GM12878 (cell line): Measurements from ENCODE around the gene SMAD4. TPM values are rescaled to one million over a fixed set of nuclear protein-coding genes. Genes with fewer than 3 reads are reported as not detected.

Experiments
- ATAC-seq: fragments of 200-7000 bp; cut with Tn5 transposase; 3 replicates; pipeline ENCODE4 v1.9.1; 2020; ENCODE audit warnings: mild to moderate bottlenecking, moderate library complexity
- BruUV-seq: library from RNA; stranded (reverse); fragments of 400-500 nt; replicated peaks from 2 replicates; lab custom pipeline; 2021; lab: Mats Ljungman, UMichigan
- CTCF ChIA-PET: fragments of 300-600 bp; sonication (Branson Sonifier 250); formaldehyde crosslinking; extraction: SDS; loops from one replicate; lab custom pipeline; 2021; ENCODE audit warnings: inconsistent platforms; lab: Yijun Ruan, JAX
- POLR2A ChIA-PET: fragments of 350-600 bp; formaldehyde crosslinking; extraction: SDS; loops from one replicate; lab custom pipeline; 2021; ENCODE audit warnings: inconsistent platforms; lab: Charles Lee
- RAD21 ChIA-PET: fragments of 300-600 bp; sonication (Branson Sonifier 250); formaldehyde crosslinking; loops from one replicate; lab custom pipeline; 2023; ENCODE audit warnings: antibody characterized with exemption; ENCODE audit not compliant: unreplicated experiment; lab: Charles Lee
- SMC1A ChIA-PET: fragments of 300-600 bp; sonication (Branson Sonifier 250); formaldehyde crosslinking; loops from one replicate; lab custom pipeline; 2023; ENCODE audit not compliant: unreplicated experiment, uncharacterized antibody; lab: Charles Lee
- DNase-seq: peaks from one replicate; pipeline ENCODE4 v3.0.0-alpha.2; 2011; ENCODE audit warnings: low read depth, low spot score
- FAIRE-seq: peaks from 3 replicates; lab custom pipeline; 2011; peaks lifted over from hg19 to GRCh38; lab: Jason Lieb, UNC
- H2AFZ ChIP-seq: 2 replicates; pipeline ENCODE4 v1.6.0; 2011; ENCODE audit warnings: low read depth, low read length, control low read depth; ENCODE audit not compliant: control insufficient read depth
- H3K27ac ChIP-seq: 2 replicates; pipeline ENCODE4 v1.5.1; 2011; ENCODE audit warnings: control low read depth; ENCODE audit not compliant: control insufficient read depth, insufficient read depth
- H3K27me3 ChIP-seq, 2 experiments: replicated peaks in 1 of 2; 2 replicates each; pipeline versions ENCODE4 v1.6.0 to v1.6.1; 2011; ENCODE audit warnings: low read length in 1 of 2; ENCODE audit not compliant: control insufficient read depth in 2 of 2, insufficient read depth in 2 of 2
- H3K36me3 ChIP-seq, 2 experiments: 2 replicates each; pipeline ENCODE4 v1.5.1; 2011; ENCODE audit warnings: low read length in 1 of 2; ENCODE audit not compliant: control insufficient read depth in 2 of 2, insufficient read depth in 2 of 2
- H3K4me1 ChIP-seq: 2 replicates; pipeline ENCODE4 v1.6.1; 2011; ENCODE audit warnings: mild to moderate bottlenecking, low read length, moderate library complexity, mixed read lengths; ENCODE audit not compliant: control insufficient read depth, insufficient read depth
- H3K4me2 ChIP-seq: 2 replicates; pipeline ENCODE4 v1.6.0; 2011; ENCODE audit warnings: control low read depth; ENCODE audit not compliant: control insufficient read depth, insufficient read depth
- H3K4me3 ChIP-seq: fragments of 200-600 bp; sonication (generic); 2 replicates; pipeline ENCODE4 v1.5.1; 2016
- H3K79me2 ChIP-seq: 2 replicates; pipeline ENCODE4 v1.6.0; 2011; ENCODE audit warnings: low read length; ENCODE audit not compliant: control insufficient read depth, insufficient read depth
- H3K9ac ChIP-seq: 2 replicates; pipeline ENCODE4 v1.8.0; 2011; ENCODE audit warnings: low read length, control low read depth, mixed read lengths; ENCODE audit not compliant: control insufficient read depth, insufficient read depth
- H3K9me3 ChIP-seq: replicated peaks from 3 replicates; pipeline ENCODE4 v1.5.1; 2011; ENCODE audit warnings: mild to moderate bottlenecking, low read length; ENCODE audit not compliant: control insufficient read depth, insufficient read depth
- H4K20me1 ChIP-seq: 2 replicates; pipeline ENCODE4 v1.6.0; 2011; ENCODE audit not compliant: control insufficient read depth, insufficient read depth
- BCL3 ChIP-seq: IDR thresholded peaks from 2 replicates; pipeline ENCODE4 v1.6.1; 2011; ENCODE audit warnings: borderline replicate concordance, low read depth, mild to moderate bottlenecking, moderate library complexity, low read length; ENCODE audit not compliant: insufficient read depth, poor library complexity, severe bottlenecking
- CREB1 ChIP-seq: IDR thresholded peaks from 2 replicates; pipeline ENCODE4 v1.6.1; 2012; ENCODE audit warnings: low read depth, mild to moderate bottlenecking, inconsistent platforms
- CREM ChIP-seq: IDR thresholded peaks from 2 replicates; pipeline ENCODE4 v1.6.1; 2014; ENCODE audit warnings: antibody characterized with exemption, low read depth
- CTCF ChIP-seq, 3 experiments: IDR thresholded peaks in 2 of 3; conservative IDR thresholded peaks in 1 of 3; 2 replicates each; pipeline ENCODE4 v1.5.1; 2011; ENCODE audit warnings: low read depth in 3 of 3, low read length in 3 of 3, mild to moderate bottlenecking in 3 of 3, control low read depth in 2 of 3, moderate library complexity in 2 of 3, inconsistent platforms in 1 of 3, mixed read lengths in 1 of 3; ENCODE audit not compliant: control insufficient read depth in 2 of 3, insufficient read depth in 1 of 3; ENCODE audit errors: extremely low read depth in 1 of 3
- EED ChIP-seq: sonication (generic); IDR thresholded peaks from 2 replicates; pipeline ENCODE4 v1.6.1; 2016; ENCODE audit warnings: antibody characterized with exemption, low read depth
- HDGF ChIP-seq: fragments of 450-650 bp; IDR thresholded peaks from 2 replicates; pipeline ENCODE4 v1.6.1; 2016; ENCODE audit warnings: antibody characterized with exemption
- IKZF2 ChIP-seq, 2 experiments: fragments of 450-650 bp; IDR thresholded peaks; 2 replicates each; pipeline ENCODE4 v1.6.1; 2017; ENCODE audit warnings: mild to moderate bottlenecking in 2 of 2, moderate library complexity in 2 of 2
- PBX3 ChIP-seq: IDR thresholded peaks from 2 replicates; pipeline ENCODE4 v1.6.1; 2011; ENCODE audit warnings: mild to moderate bottlenecking, low read depth, low read length, moderate library complexity; ENCODE audit not compliant: insufficient replicate concordance
- POLR2A ChIP-seq: IDR thresholded peaks from 2 replicates; pipeline ENCODE4 v1.6.1; 2011; ENCODE audit warnings: low read depth, mild to moderate bottlenecking, low read length
- POU2F2 ChIP-seq: IDR thresholded peaks from 3 replicates; pipeline ENCODE4 v1.6.1; 2011; ENCODE audit warnings: low read depth, mild to moderate bottlenecking, low read length, borderline replicate concordance
- RAD21 ChIP-seq: IDR thresholded peaks from 2 replicates; pipeline ENCODE4 v1.6.1; 2011; ENCODE audit warnings: mild to moderate bottlenecking, low read depth, low read length, moderate library complexity; ENCODE audit not compliant: insufficient read depth
- RELB ChIP-seq: fragments of 450-650 bp; IDR thresholded peaks from 2 replicates; pipeline ENCODE4 v1.6.1; 2017; ENCODE audit warnings: low read depth, mild to moderate bottlenecking, moderate library complexity
- SMC3 ChIP-seq: IDR thresholded peaks from 2 replicates; pipeline ENCODE4 v1.6.1; 2011; ENCODE audit warnings: low read length, improper control_type of control experiment, borderline replicate concordance
- ZNF622 ChIP-seq: fragments of 450-650 bp; IDR thresholded peaks from 2 replicates; pipeline ENCODE4 v1.6.1; 2017; ENCODE audit warnings: mild to moderate bottlenecking, inconsistent platforms
- WGBS: methylation state at CpG from one replicate; pipeline ENCODE4 v1.1.6; 2016; ENCODE audit warnings: low lambda C conversion rate; ENCODE audit not compliant: insufficient replicate concordance, insufficient coverage; ENCODE audit errors: missing lambda C conversion rate; 5-methylcytosine and 5-hydroxymethylcytosine counted together
- in situ Hi-C: fragments of 300-500 bp; cut with MboI; formaldehyde crosslinking; loops from 9 replicates; pipeline ENCODE4 v1.14.3; 2018; ENCODE audit warnings: mixed read lengths
- intact Hi-C: fragments of 100-400 bp; cut with micrococcal nuclease; formaldehyde crosslinking; loops from one replicate; pipeline ENCODE4 v1.14.2; 2022; ENCODE audit not compliant: unreplicated experiment
- polyA plus RNA-seq, 11 experiments: library from polyadenylated mRNA; depleted of rRNA in 4 of 11; unstranded in 6 of 11; stranded (reverse) in 5 of 11; fragments of >200 nt; fragmentation: Nextera tagmentation in 4 of 11; fragmentation: Illumina TruSeq in 1 of 11; extraction: Ambion mirVana in 4 of 11; extraction: Trizol in 1 of 11; gene quantifications; 1 replicate in 1 of 11; 2 replicates in 10 of 11; pipeline versions ENCODE4 v1.2.1 to v1.2.3, GENCODE V29; 2011 to 2016; ENCODE audit warnings: inconsistent platforms in 2 of 11, missing spikeins in 2 of 11, low read depth in 1 of 11
- total RNA-seq, 4 experiments: library from RNA; depleted of rRNA in 3 of 4; stranded (reverse); fragments of >200 nt in 3 of 4; fragmentation: Illumina TruSeq in 1 of 4; extraction: Trizol in 1 of 4; gene quantifications; 2 replicates each; pipeline versions ENCODE4 v1.2.1 to v1.2.3, GENCODE V29; 2013 to 2021

The SMAD4 gene
- total and polyA plus RNA-seq, 10 of the 15 experiments (the other 5 are each of a cell fraction or from before 2014, with no cell fraction given), result 9.6 to 99.9 (median 37.5) TPM

- ChIA-PET SMC1A (interaction anchor here (0.7 to 1.6 kb wide), 6 partner anchors 19 to 213 kb away, joined by 3 to 6 read pairs (median 3); partner anchors contain the start of gene ELAC1), RAD21 (interaction anchor here (0.5 to 2.1 kb wide), 6 partner anchors 23 to 208 kb away, joined by 3 to 6 read pairs (median 3); partner anchors contain the start of gene MRO), POLR2A (interaction anchor here (0.7 to 3.2 kb wide), 5 partner anchors 11 to 164 kb away, joined by 3 to 14 read pairs (median 4); partner anchors contain the start of gene ELAC1), CTCF (interaction anchor here (1.1 to 3.3 kb wide), 7 partner anchors 11 to 208 kb away, joined by 3 to 21 read pairs (median 6); partner anchors contain the start of gene MRO)
- H2AFZ ChIP-seq, result no peak overlapping the region; the same call in 1 of the 2 replicates
- H4K20me1 ChIP-seq, result no peaks in the 10 kb centered on the region
- WGBS, result 25% methylated on average over 4 of the region's 4 CpGs
- peak overlapping the region; percentile 82 for H3K4me2 ChIP-seq
- intact Hi-C loops, result no loop called here
- TF ChIP-seq RELB (no peak), CREM (0 out of 2 replicates have a peak, but pooled peaks have one; percentile 42), PBX3 (peak; percentile 29), POLR2A (0 out of 2 replicates have a peak, but pooled peaks have one; percentile 27), CREB1 (0 out of 2 replicates have a peak, but pooled peaks have one; percentile 22), BCL3 (peak; percentile 68), SMC3 (peak; percentile 33; the same call in 1 of the 2 replicates), EED (peak; percentile 40; the same call in 1 of the 2 replicates), HDGF (no peak), IKZF2 (IDR thresholded peaks at IDR 0.05) (0 out of 4 replicates have a peak, but pooled peaks of 1 of the 2 experiments have one; percentile 22), RAD21 (peak; percentile 64), ZNF622 (no peak), CTCF (IDR thresholded peaks at IDR 0.05 in 2 of 3, conservative IDR thresholded peaks at IDR 0.05 in 1 of 3; ENCODE audit: control insufficient read depth in 2 of 3, extremely low read depth in 1 of 3, insufficient read depth in 1 of 3, low read depth in 3 of 3, low read length in 3 of 3) (peak; percentile 21 to 46 (median 24); a peak in 4 of 6 replicates), POU2F2 (0 out of 3 replicates have a peak, but pooled peaks have one; percentile 14)
- in situ Hi-C loops, result loop anchor here (25.0 kb wide), 1 partner anchor 1541 kb away; the partner anchor contains the start of genes C18orf32 and RPL17
- no peaks in the 10 kb centered on the region for H3K9me3 ChIP-seq
- FAIRE-seq (peak; percentile 57), ATAC-seq (peak; percentile 36), DNase-seq (no peak)
- H3K27me3 ChIP-seq, result no peaks in the 10 kb centered on the region
- H3K4me3 ChIP-seq, result peak overlapping the region; percentile 26; the same call in 1 of the 2 replicates
- no peaks in the 10 kb centered on the region for H3K36me3 ChIP-seq
- H3K9ac ChIP-seq, result no peak overlapping the region
- H3K27ac ChIP-seq, result no peak overlapping the region
- H3K4me1 ChIP-seq, result peaks cover 2% of the 10 kb centered on the region; the same call in 1 of the 2 replicates
- no TSS peak for BruUV-seq
- peaks cover 35% of the 10 kb centered on the region for H3K79me2 ChIP-seq
These were observed 1.7 kb upstream of the SMAD4 start for GRCh38 chr18:51028201-51028805.
